ENCODE measurements around the gene LCNL1. TPM values are rescaled to one million over a fixed set of nuclear protein-coding genes. Genes with fewer than 3 reads are reported as not detected.

The LCNL1 gene
- total and polyA plus RNA-seq, 12 donors = 0.06 to 10.5 (median 0.78) TPM; not detected in 2

GRCh38 chr9:136952321-136952850 is 30.4 kb upstream of the LCNL1 start:
- peak in 4 of 7 donors; percentile 53 to 75 (median 68) for DNase-seq
- WGBS, 4 donors = 27 to 57% (median 54%) methylated on average over 2 to 15 of the region's 15 CpGs
- Histone ChIP-seq H3K9me3 (replicated peaks in 1 of 3) (no peaks in the 10 kb centered on the region), H3K27ac (peak overlapping the region in 2 of 5 donors; percentile 91 to 93), H3K4me3 (no peak overlapping the region), H3K36me3 (replicated peaks in 1 of 2) (no peaks in the 10 kb centered on the region), H3K27me3 (no peaks in the 10 kb centered on the region), H3K4me1 (replicated peaks in 1 of 2) (peaks cover 14 to 28% of the 10 kb centered on the region in 2 donors)
- intact Hi-C loops (cut with DNase I) = loop anchor here in 1 of 2 donors (5.0 kb wide), 1 partner anchor 75 kb away; the partner anchor contains the start of gene ABCA2
- TF ChIP-seq POLR2A (IDR thresholded peaks at IDR 0.05) (no peak), CTCF (IDR thresholded peaks at IDR 0.05) (no peak)

GRCh38 chr9:136952876-136953770 is 29.7 kb upstream of the LCNL1 start:
- intact Hi-C loops (cut with DNase I) = loop anchor here in 1 of 2 donors (5.0 kb wide), 1 partner anchor 74 kb away; the partner anchor contains the start of gene ABCA2
- Histone ChIP-seq H3K4me1 (replicated peaks in 1 of 2) (peaks cover 14 to 28% of the 10 kb centered on the region in 2 donors), H3K4me3 (no peak overlapping the region)

GRCh38 chr9:136953771-136954269 is 29.0 kb upstream of the LCNL1 start:
- 71 to 92% (median 88%) methylated on average over 4 to 19 of the region's 19 CpGs for WGBS, 4 donors
- Histone ChIP-seq H3K27me3 (no peaks in the 10 kb centered on the region), H3K27ac (no peak overlapping the region), H3K4me3 (no peak overlapping the region), H3K4me1 (replicated peaks in 1 of 2) (peaks cover 14 to 28% of the 10 kb centered on the region in 2 donors), H3K36me3 (replicated peaks in 1 of 2) (no peaks in the 10 kb centered on the region), H3K9me3 (replicated peaks in 1 of 3) (no peaks in the 10 kb centered on the region)
- intact Hi-C loops (cut with DNase I) = loop anchor here in 1 of 2 donors (5.0 kb wide), 1 partner anchor 73 kb away; the partner anchor contains the start of gene ABCA2
- DNase-seq = no peak
- TF ChIP-seq CTCF (IDR thresholded peaks at IDR 0.05) (no peak), POLR2A (IDR thresholded peaks at IDR 0.05) (no peak)

More at GRCh38 chr9:136952876-136953770, 29.7 kb upstream of the LCNL1 start:
- no peak for DNase-seq
- Histone ChIP-seq H3K27ac (peak overlapping the region in 2 of 5 donors; percentile 91 to 93), H3K9me3 (replicated peaks in 1 of 3) (no peaks in the 10 kb centered on the region), H3K36me3 (replicated peaks in 1 of 2) (no peaks in the 10 kb centered on the region), H3K27me3 (no peaks in the 10 kb centered on the region)
- TF ChIP-seq CTCF (IDR thresholded peaks at IDR 0.05) (no peak), POLR2A (IDR thresholded peaks at IDR 0.05) (no peak)
- WGBS, 4 donors = 88 to 96% (median 90%) methylated on average over 6 to 44 of the region's 44 CpGs
